Smooth muscle cell (in vitro differentiated cells): ENCODE measurements around the gene ELF2. TPM values are rescaled to one million over a fixed set of nuclear protein-coding genes. Genes with fewer than 3 reads are reported as not detected.

Experiments
- DNase-seq: peaks from one replicate; lab custom pipeline; 2025; ENCODE audit not compliant: unreplicated experiment; lab: John Stamatoyannopoulos, UW
- H2AFZ ChIP-seq: fragments of 200-600 bp; sonication (generic); 2 replicates; pipeline ENCODE4 v1.6.0; 2016; ENCODE audit warnings: antibody characterized with exemption, low read depth, mild to moderate bottlenecking
- H3F3A ChIP-seq: fragments of 200-600 bp; sonication (generic); 2 replicates; pipeline ENCODE4 v1.6.0; 2017; ENCODE audit warnings: antibody characterized with exemption, low read depth
- H3K27ac ChIP-seq: fragments of 200-600 bp; sonication (generic); 2 replicates; pipeline ENCODE4 v1.5.1; 2016; ENCODE audit warnings: low read depth, mild to moderate bottlenecking
- H3K27me3 ChIP-seq: fragments of 200-600 bp; sonication (generic); 2 replicates; pipeline ENCODE4 v1.6.1; 2016; ENCODE audit warnings: low read depth, mild to moderate bottlenecking
- H3K36me3 ChIP-seq: fragments of 200-600 bp; sonication (generic); 2 replicates; pipeline ENCODE4 v1.5.1; 2016; ENCODE audit warnings: low read depth
- H3K4me1 ChIP-seq: fragments of 200-600 bp; sonication (generic); 2 replicates; pipeline ENCODE4 v1.5.1; 2016; ENCODE audit warnings: low read depth
- H3K4me2 ChIP-seq: fragments of 200-600 bp; sonication (generic); 2 replicates; pipeline ENCODE4 v1.6.0; 2016; ENCODE audit warnings: mild to moderate bottlenecking
- H3K4me3 ChIP-seq: fragments of 200-600 bp; sonication (generic); 2 replicates; pipeline ENCODE4 v1.5.1; 2016; ENCODE audit warnings: mild to moderate bottlenecking
- H3K79me2 ChIP-seq: fragments of 200-600 bp; sonication (generic); 2 replicates; pipeline ENCODE4 v1.6.0; 2016; ENCODE audit warnings: low read depth, mild to moderate bottlenecking
- H3K9ac ChIP-seq: fragments of 200-600 bp; sonication (generic); 2 replicates; pipeline ENCODE4 v1.6.0; 2016; ENCODE audit warnings: low read depth
- H3K9me3 ChIP-seq: fragments of 200-600 bp; sonication (generic); replicated peaks from 2 replicates; pipeline ENCODE4 v1.5.1; 2016; ENCODE audit warnings: low read depth
- H4K20me1 ChIP-seq: fragments of 200-600 bp; sonication (generic); 2 replicates; pipeline ENCODE4 v1.6.0; 2016; ENCODE audit warnings: low read depth
- CTCF ChIP-seq: fragments of 200-600 bp; sonication (generic); IDR thresholded peaks from 2 replicates; pipeline ENCODE4 v1.5.1; 2017; ENCODE audit warnings: borderline replicate concordance, mild to moderate bottlenecking, antibody characterized with exemption; ENCODE audit not compliant: insufficient read depth, poor library complexity, severe bottlenecking
- WGBS: methylation state at CpG from one replicate; pipeline ENCODE4 v1.1.7; 2016; ENCODE audit warnings: low lambda C conversion rate; 5-methylcytosine and 5-hydroxymethylcytosine counted together
- polyA plus RNA-seq: library from polyadenylated mRNA; unstranded; fragments of >200 nt; fragmentation: Nextera tagmentation; extraction: Ambion mirVana; gene quantifications from 2 replicates; pipeline ENCODE4 v1.2.1, GENCODE V29; 2016
- total RNA-seq: library from RNA; depleted of rRNA; stranded (reverse); fragments of >200 nt; gene quantifications from 2 replicates; pipeline ENCODE4 v1.2.3, GENCODE V29; 2014

Gene ELF2
- total and polyA plus RNA-seq, 2 experiments from 2014 or later: 26.1 to 37.2 TPM

- no peak for DNase-seq
- TF ChIP-seq CTCF: no peak
- H3K27ac ChIP-seq: peak overlapping the region; percentile 57
- H3K79me2 ChIP-seq: peaks cover 70% of the 10 kb centered on the region
- no peaks in the 10 kb centered on the region for H3K27me3 ChIP-seq
- H3K9me3 ChIP-seq: no peaks in the 10 kb centered on the region
- H3F3A ChIP-seq: peaks cover 7% of the 10 kb centered on the region
- H3K36me3 ChIP-seq: no peaks in the 10 kb centered on the region
- WGBS: 46% methylated on average over 7 of the region's 7 CpGs
- no peak overlapping the region for H3K4me3 ChIP-seq
- peaks cover 70% of the 10 kb centered on the region for H4K20me1 ChIP-seq
- no peak overlapping the region for H3K9ac ChIP-seq
- no peak overlapping the region for H2AFZ ChIP-seq
- peaks cover 11% of the 10 kb centered on the region for H3K4me1 ChIP-seq
- H3K4me2 ChIP-seq: no peak overlapping the region
These were observed 4.9 kb downstream of the ELF2 start for GRCh38 chr4:139171876-139172691.

- Histone ChIP-seq H3K9me3 (no peaks in the 10 kb centered on the region), H3K27ac (no peak overlapping the region), H4K20me1 (peaks cover 76% of the 10 kb centered on the region), H3F3A (peaks cover 3% of the 10 kb centered on the region), H3K4me1 (peaks cover 10% of the 10 kb centered on the region), H3K4me2 (no peak overlapping the region), H2AFZ (no peak overlapping the region), H3K27me3 (no peaks in the 10 kb centered on the region), H3K9ac (no peak overlapping the region), H3K4me3 (no peak overlapping the region), H3K36me3 (no peaks in the 10 kb centered on the region), H3K79me2 (peaks cover 78% of the 10 kb centered on the region)
- DNase-seq: no peak
- WGBS: 93% methylated on average over 6 of the region's 6 CpGs
- no peak for TF ChIP-seq CTCF
These were observed 6.1 kb downstream of the ELF2 start for GRCh38 chr4:139170932-139171331.

- peak; percentile 39 for TF ChIP-seq CTCF
- no peak overlapping the region for H3K4me2 ChIP-seq
- WGBS: 81% methylated on average over 5 of the region's 5 CpGs
- H3K27ac ChIP-seq: no peak overlapping the region
- H2AFZ ChIP-seq: no peak overlapping the region
- H3K4me1 ChIP-seq: peaks cover 3% of the 10 kb centered on the region
- no peaks in the 10 kb centered on the region for H3K9me3 ChIP-seq
- DNase-seq: no peak
- peaks cover 71% of the 10 kb centered on the region for H3K79me2 ChIP-seq
- no peak overlapping the region for H3K4me3 ChIP-seq
- H3K27me3 ChIP-seq: no peaks in the 10 kb centered on the region
- no peaks in the 10 kb centered on the region for H3K36me3 ChIP-seq
- peaks cover 85% of the 10 kb centered on the region for H4K20me1 ChIP-seq
- no peak overlapping the region for H3K9ac ChIP-seq
- H3F3A ChIP-seq: no peaks in the 10 kb centered on the region
These were observed 9.1 kb downstream of the ELF2 start for GRCh38 chr4:139167774-139168444.

- Histone ChIP-seq H3K4me1 (peaks cover 3% of the 10 kb centered on the region), H3K4me2 (no peak overlapping the region), H4K20me1 (peaks cover 74% of the 10 kb centered on the region), H3K79me2 (peaks cover 66% of the 10 kb centered on the region), H3K4me3 (no peak overlapping the region), H3K27me3 (no peaks in the 10 kb centered on the region), H3K9ac (no peak overlapping the region), H2AFZ (no peak overlapping the region), H3K9me3 (no peaks in the 10 kb centered on the region), H3K27ac (no peak overlapping the region), H3F3A (no peaks in the 10 kb centered on the region), H3K36me3 (no peaks in the 10 kb centered on the region)
- 93% methylated on average over 1 of the region's 1 CpG for WGBS
- TF ChIP-seq CTCF: no peak
- no peak for DNase-seq
These were observed 12.3 kb downstream of the ELF2 start for GRCh38 chr4:139164731-139165130.
